HCT116 (cell line): ENCODE measurements around the gene DNAJC3. TPM values are rescaled to one million over a fixed set of nuclear protein-coding genes. Genes with fewer than 3 reads are reported as not detected.

Experiments used
- ATAC-seq: fragments of 200-7000 bp; cut with Tn5 transposase; 2 replicates; pipeline ENCODE4 v1.9.1; 2020; ENCODE audit warnings: mild to moderate bottlenecking, moderate library complexity
- BruUV-seq: library from RNA; stranded (reverse); fragments of 400-500 nt; replicated peaks from 2 replicates; lab custom pipeline; 2021; lab: Mats Ljungman, UMichigan
- CTCF ChIA-PET: fragments of 300-600 bp; sonication (Branson Sonifier 250); formaldehyde crosslinking; loops from one replicate; lab custom pipeline; 2021; ENCODE audit warnings: antibody characterized with exemption; lab: Charles Lee
- POLR2A ChIA-PET: fragments of 300-600, 350-600 bp; sonication (Branson Sonifier 250); formaldehyde crosslinking; loops from one replicate; lab custom pipeline; 2021; ENCODE audit warnings: antibody characterized with exemption; lab: Charles Lee
- RAD21 ChIA-PET, 2 experiments: fragments of 300-600 bp; sonication (Branson Sonifier 250); formaldehyde crosslinking; loops; one replicate each; lab custom pipeline; 2023; ENCODE audit warnings: low total read pairs in 2 of 2; ENCODE audit not compliant: uncharacterized antibody in 2 of 2, unreplicated experiment in 2 of 2, low non-redundant PET in 1 of 2; lab: Charles Lee
- DNase-seq: peaks from one replicate; pipeline ENCODE4 v3.0.0-alpha.2; 2010; ENCODE audit warnings: low read depth, low spot score
- H2AFZ ChIP-seq: fragments of 200-600 bp; shearing (Covaris generic), sonication (generic); 2 replicates; pipeline ENCODE4 v1.6.1; 2017; ENCODE audit warnings: low read depth, mixed run types, mixed read lengths, antibody characterized with exemption, low read length; ENCODE audit not compliant: poor library complexity, severe bottlenecking
- H3K27ac ChIP-seq: 2 replicates; pipeline ENCODE4 v1.5.1; 2012; ENCODE audit warnings: low read depth, low read length
- H3K27me3 ChIP-seq: fragments of 200-600 bp; sonication (generic); 2 replicates; pipeline ENCODE4 v1.6.1; 2016; ENCODE audit warnings: mixed run types, low read length, mixed read lengths; ENCODE audit not compliant: insufficient read depth
- H3K36me3 ChIP-seq, 2 experiments: fragments of 200-500 bp in 1 of 2; fragments of 200-600 bp in 1 of 2; sonication (Bioruptor generic) in 1 of 2; sonication (generic) in 1 of 2; 2 replicates each; pipeline versions ENCODE4 v1.5.1 to v1.6.1; 2014 to 2016; ENCODE audit warnings: low read length in 2 of 2, inconsistent platforms in 1 of 2, mixed read lengths in 1 of 2, mixed run types in 1 of 2; ENCODE audit not compliant: insufficient read depth in 2 of 2, control insufficient read depth in 1 of 2
- H3K4me1 ChIP-seq, 2 experiments: fragments of 200-600 bp in 1 of 2; sonication (generic) in 1 of 2; 2 replicates each; pipeline versions ENCODE4 v1.5.1 to v1.6.1; 2012 to 2017; ENCODE audit warnings: low read length in 2 of 2, inconsistent platforms in 1 of 2, mild to moderate bottlenecking in 1 of 2, mixed read lengths in 1 of 2, mixed run types in 1 of 2, moderate library complexity in 1 of 2; ENCODE audit not compliant: insufficient read depth in 2 of 2, control insufficient read depth in 1 of 2
- H3K4me2 ChIP-seq: fragments of 200-600 bp; sonication (generic); 2 replicates; pipeline ENCODE4 v1.6.1; 2017; ENCODE audit warnings: mixed run types, low read length, mixed read lengths
- H3K4me3 ChIP-seq, 2 experiments: fragments of 200-600 bp in 1 of 2; sonication (generic) in 1 of 2; replicated peaks in 1 of 2; 2 replicates each; pipeline ENCODE4 v1.5.1; 2011 to 2016; ENCODE audit warnings: low read length in 2 of 2, control low read depth in 1 of 2, low read depth in 1 of 2, mild to moderate bottlenecking in 1 of 2, mixed read lengths in 1 of 2, mixed run types in 1 of 2
- H3K79me2 ChIP-seq: fragments of 200-600 bp; sonication (generic); 2 replicates; pipeline ENCODE4 v1.6.1; 2017; ENCODE audit warnings: mild to moderate bottlenecking, mixed run types, low read length, moderate library complexity, mixed read lengths; ENCODE audit not compliant: insufficient read depth
- H3K9ac ChIP-seq: fragments of 200-600 bp; sonication (generic); 2 replicates; pipeline ENCODE4 v1.6.1; 2016; ENCODE audit warnings: low read length, mixed read lengths
- H3K9me2 ChIP-seq: fragments of 200-600 bp; sonication (generic), shearing (Covaris generic); 2 replicates; pipeline ENCODE4 v1.6.1; 2017; ENCODE audit warnings: mixed run types, mild to moderate bottlenecking, moderate library complexity; ENCODE audit not compliant: insufficient read depth
- H3K9me3 ChIP-seq, 2 experiments: fragments of 200-500 bp in 1 of 2; fragments of 200-600 bp in 1 of 2; sonication (Bioruptor generic) in 1 of 2; sonication (generic) in 1 of 2; 2 replicates each; pipeline ENCODE4 v1.6.1; 2014 to 2017; ENCODE audit warnings: low read length in 2 of 2, mixed read lengths in 2 of 2, inconsistent platforms in 1 of 2, low read depth in 1 of 2, mild to moderate bottlenecking in 1 of 2, mixed run types in 1 of 2, moderate library complexity in 1 of 2; ENCODE audit not compliant: control insufficient read depth in 1 of 2, insufficient read depth in 1 of 2
- H4K20me1 ChIP-seq: fragments of 200-600 bp; sonication (generic), shearing (Covaris generic); 2 replicates; pipeline ENCODE4 v1.6.1; 2017; ENCODE audit warnings: mixed run types, mild to moderate bottlenecking, moderate library complexity; ENCODE audit not compliant: insufficient read depth
- CBX3 ChIP-seq: IDR thresholded peaks from 2 replicates; pipeline ENCODE4 v1.6.1; 2012; ENCODE audit warnings: low read depth
- EGR1 ChIP-seq: IDR thresholded peaks from 2 replicates; pipeline ENCODE4 v1.6.1; 2012; ENCODE audit warnings: low read depth
- ELF1 ChIP-seq: IDR thresholded peaks from 2 replicates; pipeline ENCODE4 v1.6.1; 2012; ENCODE audit warnings: low read depth, borderline replicate concordance
- MAX ChIP-seq: IDR thresholded peaks from 2 replicates; pipeline ENCODE4 v1.6.1; 2012
- RAD21 ChIP-seq: IDR thresholded peaks from 2 replicates; pipeline ENCODE4 v1.6.1; 2012; ENCODE audit warnings: low read depth, mild to moderate bottlenecking
- SP1 ChIP-seq: IDR thresholded peaks from 2 replicates; pipeline ENCODE4 v1.6.1; 2012; ENCODE audit warnings: low read depth
- SRF ChIP-seq: IDR thresholded peaks from 2 replicates; pipeline ENCODE4 v1.6.1; 2012; ENCODE audit warnings: low read depth
- ZNF274 ChIP-seq: fragments of 200-500 bp; sonication (Bioruptor generic); IDR thresholded peaks from 2 replicates; pipeline ENCODE4 v1.6.1; 2014; ENCODE audit warnings: mild to moderate bottlenecking, low read depth, low read length, inconsistent platforms
- intact Hi-C: fragments of 100-400 bp; cut with micrococcal nuclease; formaldehyde crosslinking; loops from 2 replicates; pipeline ENCODE4 v1.10.0; 2022
- total RNA-seq: library from RNA; stranded (reverse); gene quantifications from one replicate; pipeline ENCODE4 v1.2.1, GENCODE V29; 2021; ENCODE audit not compliant: unreplicated experiment
- TF ChIP-seq, protein P1 (sequence below): IDR thresholded peaks from 2 replicates; pipeline ENCODE4 v1.6.1; 2012; ENCODE audit warnings: low read depth

DNAJC3 gene
- total RNA-seq, 1 experiment from 2014 or later = 28.5 TPM

DNA sequence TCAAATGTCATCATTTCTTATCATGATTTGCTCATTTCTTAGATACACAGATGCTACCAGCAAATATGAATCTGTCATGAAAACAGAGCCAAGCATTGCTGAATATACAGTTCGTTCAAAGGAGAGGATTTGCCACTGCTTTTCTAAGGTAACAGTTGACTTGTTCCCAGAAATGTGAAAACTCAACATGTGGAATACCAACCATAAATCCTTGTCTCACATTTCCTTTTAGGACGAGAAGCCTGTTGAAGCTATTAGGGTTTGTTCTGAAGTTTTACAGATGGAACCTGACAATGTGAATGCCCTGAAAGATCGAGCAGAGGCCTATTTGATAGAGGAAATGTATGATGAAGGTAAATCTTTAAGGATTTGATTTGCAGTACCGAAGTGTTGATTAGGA is 86.7 kb downstream of the DNAJC3 start:
- intact Hi-C loops = no loop called here
- POLR2A ChIA-PET = no interaction called here
- Histone ChIP-seq H3K9me2 (no peaks in the 10 kb centered on the region), H3K4me1 (no peaks in the 10 kb centered on the region), H4K20me1 (no peaks in the 10 kb centered on the region), H3K27ac (no peak overlapping the region), H2AFZ (no peak overlapping the region), H3K4me3 (no peak overlapping the region), H3K9ac (no peak overlapping the region), H3K79me2 (no peaks in the 10 kb centered on the region), H3K27me3 (no peaks in the 10 kb centered on the region), H3K4me2 (no peak overlapping the region), H3K9me3 (no peaks in the 10 kb centered on the region), H3K36me3 (peaks cover 0 to 7% of the 10 kb centered on the region in 2 experiments; a peak in 1 of 4 replicates)
- no peak for DNase-seq
- no peak for TF ChIP-seq ZNF274
- TF ChIP-seq MAX = no peak
- no peak for TF ChIP-seq SP1
- RAD21 ChIA-PET = no interaction called here
- ATAC-seq = no peak
- CTCF ChIA-PET = no interaction called here
- BruUV-seq = no TSS peak

GRCh38 chr13:95771905-95772304 is 95.0 kb downstream of the DNAJC3 start:
- ChIA-PET CTCF (no interaction called here), POLR2A (no interaction called here), RAD21 (no interaction called here)
- ATAC-seq = no peak
- Histone ChIP-seq H3K79me2 (no peaks in the 10 kb centered on the region), H4K20me1 (no peaks in the 10 kb centered on the region), H3K4me1 (no peaks in the 10 kb centered on the region), H3K9me3 (no peaks in the 10 kb centered on the region), H3K27ac (no peak overlapping the region), H2AFZ (no peak overlapping the region), H3K4me2 (no peak overlapping the region), H3K9me2 (no peaks in the 10 kb centered on the region), H3K27me3 (no peaks in the 10 kb centered on the region), H3K4me3 (no peak overlapping the region), H3K36me3 (no peaks in the 10 kb centered on the region), H3K9ac (no peak overlapping the region)
- DNase-seq = no peak
- intact Hi-C loops = no loop called here
- BruUV-seq = no TSS peak
- no peak for TF ChIP-seq ELF1
- TF ChIP-seq MAX = no peak
- TF ChIP-seq SRF = no peak
- TF ChIP-seq RAD21 = no peak
- no peak for TF ChIP-seq CBX3
- TF ChIP-seq EGR1 = no peak
- TF ChIP-seq, protein P1, sequence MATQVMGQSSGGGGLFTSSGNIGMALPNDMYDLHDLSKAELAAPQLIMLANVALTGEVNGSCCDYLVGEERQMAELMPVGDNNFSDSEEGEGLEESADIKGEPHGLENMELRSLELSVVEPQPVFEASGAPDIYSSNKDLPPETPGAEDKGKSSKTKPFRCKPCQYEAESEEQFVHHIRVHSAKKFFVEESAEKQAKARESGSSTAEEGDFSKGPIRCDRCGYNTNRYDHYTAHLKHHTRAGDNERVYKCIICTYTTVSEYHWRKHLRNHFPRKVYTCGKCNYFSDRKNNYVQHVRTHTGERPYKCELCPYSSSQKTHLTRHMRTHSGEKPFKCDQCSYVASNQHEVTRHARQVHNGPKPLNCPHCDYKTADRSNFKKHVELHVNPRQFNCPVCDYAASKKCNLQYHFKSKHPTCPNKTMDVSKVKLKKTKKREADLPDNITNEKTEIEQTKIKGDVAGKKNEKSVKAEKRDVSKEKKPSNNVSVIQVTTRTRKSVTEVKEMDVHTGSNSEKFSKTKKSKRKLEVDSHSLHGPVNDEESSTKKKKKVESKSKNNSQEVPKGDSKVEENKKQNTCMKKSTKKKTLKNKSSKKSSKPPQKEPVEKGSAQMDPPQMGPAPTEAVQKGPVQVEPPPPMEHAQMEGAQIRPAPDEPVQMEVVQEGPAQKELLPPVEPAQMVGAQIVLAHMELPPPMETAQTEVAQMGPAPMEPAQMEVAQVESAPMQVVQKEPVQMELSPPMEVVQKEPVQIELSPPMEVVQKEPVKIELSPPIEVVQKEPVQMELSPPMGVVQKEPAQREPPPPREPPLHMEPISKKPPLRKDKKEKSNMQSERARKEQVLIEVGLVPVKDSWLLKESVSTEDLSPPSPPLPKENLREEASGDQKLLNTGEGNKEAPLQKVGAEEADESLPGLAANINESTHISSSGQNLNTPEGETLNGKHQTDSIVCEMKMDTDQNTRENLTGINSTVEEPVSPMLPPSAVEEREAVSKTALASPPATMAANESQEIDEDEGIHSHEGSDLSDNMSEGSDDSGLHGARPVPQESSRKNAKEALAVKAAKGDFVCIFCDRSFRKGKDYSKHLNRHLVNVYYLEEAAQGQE = no peak
